H9 (cell line): Measurements from ENCODE around the gene EPM2A. TPM values are rescaled to one million over a fixed set of nuclear protein-coding genes. Genes with fewer than 3 reads are reported as not detected.

ENCODE experiments used
- DNase-seq: peaks from one replicate; pipeline ENCODE4 v3.0.0-alpha.2; 2017
- H2AFZ ChIP-seq: one replicate; pipeline ENCODE4 v1.6.1; 2013; ENCODE audit warnings: mild to moderate bottlenecking, low read length, control low read depth, moderate library complexity
- H2AK5ac ChIP-seq: 2 replicates; pipeline ENCODE4 v1.6.1; 2013; ENCODE audit warnings: low read length, control low read depth, mixed read lengths; ENCODE audit not compliant: insufficient read length
- H2BK120ac ChIP-seq: one replicate; pipeline ENCODE4 v1.6.1; 2013; ENCODE audit warnings: low read depth, mild to moderate bottlenecking, low read length, control low read depth, inconsistent platforms; ENCODE audit not compliant: poor library complexity, severe bottlenecking
- H2BK12ac ChIP-seq: 2 replicates; pipeline ENCODE4 v1.6.1; 2013; ENCODE audit warnings: low read length, control low read depth, mixed read lengths, low read depth; ENCODE audit not compliant: insufficient read length
- H2BK15ac ChIP-seq: 2 replicates; pipeline ENCODE4 v1.6.1; 2013; ENCODE audit warnings: low read depth, low read length, control low read depth
- H2BK20ac ChIP-seq: one replicate; pipeline ENCODE4 v1.6.1; 2013; ENCODE audit warnings: low read depth, mild to moderate bottlenecking, low read length, control low read depth, inconsistent platforms; ENCODE audit not compliant: poor library complexity, severe bottlenecking
- H2BK5ac ChIP-seq: 2 replicates; pipeline ENCODE4 v1.6.1; 2013; ENCODE audit warnings: low read length, control low read depth, mixed read lengths; ENCODE audit not compliant: insufficient read length
- H3K14ac ChIP-seq: 2 replicates; pipeline ENCODE4 v1.6.1; 2013; ENCODE audit warnings: low read length, control low read depth; ENCODE audit not compliant: insufficient read depth
- H3K18ac ChIP-seq: 2 replicates; pipeline ENCODE4 v1.6.1; 2013; ENCODE audit warnings: low read depth, mild to moderate bottlenecking, mixed read lengths, low read length, control low read depth; ENCODE audit not compliant: insufficient read length
- H3K23ac ChIP-seq: 2 replicates; pipeline ENCODE4 v1.6.1; 2013; ENCODE audit warnings: low read length, control low read depth, mixed read lengths, low read depth; ENCODE audit not compliant: insufficient read length
- H3K23me2 ChIP-seq: 2 replicates; pipeline ENCODE4 v1.6.1; 2013; ENCODE audit warnings: low read depth, mild to moderate bottlenecking, mixed read lengths, low read length, control low read depth; ENCODE audit not compliant: insufficient read length, poor library complexity, severe bottlenecking
- H3K27ac ChIP-seq: 2 replicates; pipeline ENCODE4 v1.5.1; 2013; ENCODE audit warnings: low read length, control low read depth, mixed read lengths, low read depth; ENCODE audit not compliant: insufficient read length
- H3K27me3 ChIP-seq: 2 replicates; pipeline ENCODE4 v1.6.1; 2013; ENCODE audit warnings: low read length, control low read depth, inconsistent platforms; ENCODE audit not compliant: insufficient read depth
- H3K4ac ChIP-seq: 2 replicates; pipeline ENCODE4 v1.6.1; 2013; ENCODE audit warnings: low read depth, mild to moderate bottlenecking, control low read depth, inconsistent platforms, low read length, moderate library complexity
- H3K4me1 ChIP-seq: 2 replicates; pipeline ENCODE4 v1.6.1; 2013; ENCODE audit warnings: low read length, control low read depth, inconsistent platforms; ENCODE audit not compliant: insufficient read depth
- H3K4me2 ChIP-seq: 2 replicates; pipeline ENCODE4 v1.6.1; 2013; ENCODE audit warnings: low read length, control low read depth, mixed read lengths; ENCODE audit not compliant: insufficient read length, insufficient read depth
- H3K56ac ChIP-seq: 2 replicates; pipeline ENCODE4 v1.6.1; 2013; ENCODE audit warnings: low read depth, mild to moderate bottlenecking, mixed read lengths, low read length, control low read depth; ENCODE audit not compliant: insufficient read length
- H3K79me1 ChIP-seq: 2 replicates; pipeline ENCODE4 v1.6.1; 2013; ENCODE audit warnings: low read depth, mild to moderate bottlenecking, moderate library complexity, low read length, control low read depth, inconsistent platforms; ENCODE audit not compliant: insufficient read depth, poor library complexity, severe bottlenecking
- H3K79me2 ChIP-seq: 2 replicates; pipeline ENCODE4 v1.6.1; 2013; ENCODE audit warnings: low read length, control low read depth, inconsistent platforms; ENCODE audit not compliant: insufficient read depth
- H3K9ac ChIP-seq: 2 replicates; pipeline ENCODE4 v1.6.1; 2013; ENCODE audit warnings: low read length, control low read depth, mixed read lengths; ENCODE audit not compliant: insufficient read length; ENCODE audit errors: extremely low read depth
- H3K9me3 ChIP-seq: one replicate; pipeline ENCODE4 v1.6.1; 2013; ENCODE audit warnings: low read depth, low read length, inconsistent platforms; ENCODE audit not compliant: control insufficient read depth
- H3T11ph ChIP-seq: one replicate; pipeline ENCODE4 v1.6.1; 2013; ENCODE audit warnings: mild to moderate bottlenecking, low read length, control low read depth, inconsistent platforms
- H4K20me1 ChIP-seq: one replicate; pipeline ENCODE4 v1.6.1; 2013; ENCODE audit not compliant: control insufficient read depth, insufficient read length, insufficient read depth
- H4K5ac ChIP-seq: 2 replicates; pipeline ENCODE4 v1.6.1; 2013; ENCODE audit warnings: low read depth, mild to moderate bottlenecking, mixed read lengths, low read length, control low read depth; ENCODE audit not compliant: insufficient read length
- H4K8ac ChIP-seq: replicated peaks from 2 replicates; pipeline ENCODE4 v1.6.1; 2013; ENCODE audit warnings: low read length, control low read depth, mixed read lengths, low read depth; ENCODE audit not compliant: insufficient read length
- H4K91ac ChIP-seq: 2 replicates; pipeline ENCODE4 v1.6.1; 2013; ENCODE audit warnings: low read depth, mild to moderate bottlenecking, moderate library complexity, mixed read lengths, low read length, control low read depth; ENCODE audit not compliant: insufficient read length
- H3K27ac Mint-ChIP-seq, 3 experiments: 2 replicates in 2 of 3; 3 replicates in 1 of 3; pipeline ENCODE4 v1.8.0; 2020 to 2021; ENCODE audit warnings: mixed read lengths in 3 of 3, mild to moderate bottlenecking in 1 of 3, moderate library complexity in 1 of 3
- H3K27me3 Mint-ChIP-seq: 2 replicates; pipeline ENCODE4 v1.8.0; 2021; ENCODE audit warnings: low read depth, mild to moderate bottlenecking, moderate library complexity, mixed read lengths
- H3K36me3 Mint-ChIP-seq, 3 experiments: 2 replicates in 2 of 3; 3 replicates in 1 of 3; pipeline ENCODE4 v1.8.0; 2020 to 2021; ENCODE audit warnings: low read depth in 3 of 3, mixed read lengths in 3 of 3; ENCODE audit not compliant: insufficient read depth in 1 of 3
- H3K4me1 Mint-ChIP-seq, 2 experiments: 2 replicates each; pipeline ENCODE4 v1.8.0; 2020; ENCODE audit warnings: mixed read lengths in 2 of 2
- H3K4me3 Mint-ChIP-seq, 2 experiments: 2 replicates in 1 of 2; 3 replicates in 1 of 2; pipeline ENCODE4 v1.8.0; 2020 to 2021; ENCODE audit warnings: mild to moderate bottlenecking in 2 of 2, mixed read lengths in 2 of 2, moderate library complexity in 1 of 2
- H3K9me3 Mint-ChIP-seq, 2 experiments: 2 replicates in 1 of 2; 3 replicates in 1 of 2; pipeline ENCODE4 v1.8.0; 2020; ENCODE audit warnings: mild to moderate bottlenecking in 2 of 2, mixed read lengths in 2 of 2, moderate library complexity in 1 of 2
- WGBS: extraction: QIAGEN DNeasy Blood & Tissue Kit; methylation state at CpG from one replicate; pipeline ENCODE4 v1.1.7; 2013; ENCODE audit warnings: missing lambda C conversion rate, low lambda C conversion rate, mixed read lengths; ENCODE audit not compliant: insufficient read length; ENCODE audit errors: extremely low coverage; 5-methylcytosine and 5-hydroxymethylcytosine counted together
- total RNA-seq: library from RNA; stranded (reverse); gene quantifications from 2 replicates; pipeline ENCODE4 v1.2.1, GENCODE V29; 2021
- TF ChIP-seq, protein P1 (sequence below): fragments of 200-600 bp; sonication (generic); conservative IDR thresholded peaks from 3 replicates; pipeline ENCODE4 v1.8.0; 2021; ENCODE audit warnings: antibody characterized with exemption, mild to moderate bottlenecking

EPM2A gene
- total RNA-seq, 1 experiment from 2014 or later, result 8.2 TPM

DNA sequence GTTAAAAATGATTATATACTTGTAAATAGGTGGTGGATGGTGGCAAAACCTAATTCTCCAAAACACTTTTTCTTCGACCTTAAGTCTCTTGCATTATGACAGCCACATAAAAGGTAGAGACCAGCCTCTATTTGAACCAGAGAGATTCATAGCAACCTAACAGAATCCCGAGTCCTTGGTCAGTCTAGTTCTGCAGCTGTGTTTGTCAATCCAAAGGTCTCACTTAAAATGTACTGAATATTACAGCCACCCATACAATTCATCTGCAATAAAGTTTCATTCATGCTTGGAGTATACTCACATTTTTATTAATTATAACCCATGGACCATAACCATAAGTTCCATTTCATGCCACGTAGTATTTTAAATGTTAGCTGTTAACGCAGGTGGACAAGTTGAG, 87.2 kb downstream of the EPM2A start:
- H3K27ac Mint-ChIP-seq, result no peak overlapping the region
- H4K91ac ChIP-seq, result no peak overlapping the region
- H3T11ph ChIP-seq, result no peak overlapping the region
- no peak overlapping the region for H2BK120ac ChIP-seq
- H3K4me2 ChIP-seq, result no peak overlapping the region
- no peaks in the 10 kb centered on the region for H3K36me3 Mint-ChIP-seq
- H3K27ac ChIP-seq, result no peak overlapping the region
- H3K4me3 Mint-ChIP-seq, result no peak overlapping the region
- no peak overlapping the region for H3K18ac ChIP-seq
- no peak overlapping the region for H2AFZ ChIP-seq
- TF ChIP-seq, protein P1, sequence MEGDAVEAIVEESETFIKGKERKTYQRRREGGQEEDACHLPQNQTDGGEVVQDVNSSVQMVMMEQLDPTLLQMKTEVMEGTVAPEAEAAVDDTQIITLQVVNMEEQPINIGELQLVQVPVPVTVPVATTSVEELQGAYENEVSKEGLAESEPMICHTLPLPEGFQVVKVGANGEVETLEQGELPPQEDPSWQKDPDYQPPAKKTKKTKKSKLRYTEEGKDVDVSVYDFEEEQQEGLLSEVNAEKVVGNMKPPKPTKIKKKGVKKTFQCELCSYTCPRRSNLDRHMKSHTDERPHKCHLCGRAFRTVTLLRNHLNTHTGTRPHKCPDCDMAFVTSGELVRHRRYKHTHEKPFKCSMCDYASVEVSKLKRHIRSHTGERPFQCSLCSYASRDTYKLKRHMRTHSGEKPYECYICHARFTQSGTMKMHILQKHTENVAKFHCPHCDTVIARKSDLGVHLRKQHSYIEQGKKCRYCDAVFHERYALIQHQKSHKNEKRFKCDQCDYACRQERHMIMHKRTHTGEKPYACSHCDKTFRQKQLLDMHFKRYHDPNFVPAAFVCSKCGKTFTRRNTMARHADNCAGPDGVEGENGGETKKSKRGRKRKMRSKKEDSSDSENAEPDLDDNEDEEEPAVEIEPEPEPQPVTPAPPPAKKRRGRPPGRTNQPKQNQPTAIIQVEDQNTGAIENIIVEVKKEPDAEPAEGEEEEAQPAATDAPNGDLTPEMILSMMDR, result no peak
- H3K4ac ChIP-seq, result no peak overlapping the region
- H2BK5ac ChIP-seq, result no peak overlapping the region
- no peaks in the 10 kb centered on the region for H3K79me1 ChIP-seq
- H3K9me3 Mint-ChIP-seq, result no peaks in the 10 kb centered on the region
- no peaks in the 10 kb centered on the region for H3K79me2 ChIP-seq
- H3K4me1 Mint-ChIP-seq, result no peaks in the 10 kb centered on the region
- H2BK15ac ChIP-seq, result no peak overlapping the region
- H3K23me2 ChIP-seq, result no peaks in the 10 kb centered on the region
- H4K8ac ChIP-seq, result no peak overlapping the region
- DNase-seq, result no peak
- H3K9me3 ChIP-seq, result no peaks in the 10 kb centered on the region
- H4K5ac ChIP-seq, result no peak overlapping the region
- H3K56ac ChIP-seq, result no peak overlapping the region
- no peak overlapping the region for H2BK12ac ChIP-seq
- no peaks in the 10 kb centered on the region for H4K20me1 ChIP-seq
- no peaks in the 10 kb centered on the region for H3K27me3 ChIP-seq
- no peaks in the 10 kb centered on the region for H3K4me1 ChIP-seq
- no peak overlapping the region for H3K14ac ChIP-seq
- no peak overlapping the region for H3K23ac ChIP-seq
- WGBS, result no CpG with 5 or more reads among the region's 4 CpGs
- H3K27me3 Mint-ChIP-seq, result no peaks in the 10 kb centered on the region
- no peak overlapping the region for H3K9ac ChIP-seq
- H2AK5ac ChIP-seq, result no peak overlapping the region
- H2BK20ac ChIP-seq, result no peak overlapping the region
